ENCODE data around the gene PRKCZ.

PRKCZ gene

GRCh38 chr1:2181271-2181670 lies 131.1 kb downstream of the PRKCZ start:
- no peak for DNase-seq

- DNase-seq: no peak
Observed at GRCh38 chr1:2181752-2182151, 131.5 kb downstream of the PRKCZ start.

- DNase-seq: no peak
Observed at GRCh38 chr1:2182376-2182775, 132.2 kb downstream of the PRKCZ start.

GRCh38 chr1:2183937-2184334 lies 133.7 kb downstream of the PRKCZ start:
- DNase-seq: no peak

GRCh38 chr1:2184531-2184930 lies 134.3 kb downstream of the PRKCZ start:
- no peak for DNase-seq

- no peak for DNase-seq
Observed at GRCh38 chr1:2184934-2185333, 134.7 kb downstream of the PRKCZ start.

GRCh38 chr1:2185880-2186855 lies 136.0 kb downstream of the PRKCZ start:
- DNase-seq: no peak

GRCh38 chr1:2186901-2187300 lies 136.7 kb downstream of the PRKCZ start:
- DNase-seq: no peak

GRCh38 chr1:2187619-2188018 lies 137.4 kb downstream of the PRKCZ start:
- DNase-seq: no peak

GRCh38 chr1:2188336-2188735 lies 138.1 kb downstream of the PRKCZ start:
- DNase-seq: no peak

- DNase-seq: peak; percentile 97
Observed at GRCh38 chr1:2189459-2190425, 139.5 kb downstream of the PRKCZ start.

- no peak for DNase-seq
Observed at GRCh38 chr1:2190491-2190976, 140.3 kb downstream of the PRKCZ start.

- DNase-seq: peak; percentile 69
Observed at GRCh38 chr1:2192031-2192995, 142.1 kb downstream of the PRKCZ start.

- no peak for DNase-seq
Observed at GRCh38 chr1:2193514-2194281, 143.5 kb downstream of the PRKCZ start.

- DNase-seq: peak; percentile 93
Observed at GRCh38 chr1:2194319-2194897, 144.2 kb downstream of the PRKCZ start, which contains the start of gene FAAP20. Gene FAAP20, minus strand, starts transcription at chr1:2194772. Its CDS starts 23 bp downstream, at chr1:2194749.

- DNase-seq: peak; percentile 94
Observed at GRCh38 chr1:2194898-2195673, 144.9 kb downstream of the PRKCZ start.

GRCh38 chr1:2195785-2196184 lies 145.6 kb downstream of the PRKCZ start:
- no peak for DNase-seq

- DNase-seq: no peak
Observed at GRCh38 chr1:2196901-2197638, 146.9 kb downstream of the PRKCZ start.

GRCh38 chr1:2197707-2198165 lies 147.5 kb downstream of the PRKCZ start:
- DNase-seq: no peak
